ENCODE data around the gene PIGQ.

PIGQ gene

GRCh38 chr16:556474-557173, 13.1 kb upstream of the PIGQ start:
- DNase-seq = no peak

- DNase-seq = no peak
Measured at GRCh38 chr16:557463-558297, 12.1 kb upstream of the PIGQ start.

DNA sequence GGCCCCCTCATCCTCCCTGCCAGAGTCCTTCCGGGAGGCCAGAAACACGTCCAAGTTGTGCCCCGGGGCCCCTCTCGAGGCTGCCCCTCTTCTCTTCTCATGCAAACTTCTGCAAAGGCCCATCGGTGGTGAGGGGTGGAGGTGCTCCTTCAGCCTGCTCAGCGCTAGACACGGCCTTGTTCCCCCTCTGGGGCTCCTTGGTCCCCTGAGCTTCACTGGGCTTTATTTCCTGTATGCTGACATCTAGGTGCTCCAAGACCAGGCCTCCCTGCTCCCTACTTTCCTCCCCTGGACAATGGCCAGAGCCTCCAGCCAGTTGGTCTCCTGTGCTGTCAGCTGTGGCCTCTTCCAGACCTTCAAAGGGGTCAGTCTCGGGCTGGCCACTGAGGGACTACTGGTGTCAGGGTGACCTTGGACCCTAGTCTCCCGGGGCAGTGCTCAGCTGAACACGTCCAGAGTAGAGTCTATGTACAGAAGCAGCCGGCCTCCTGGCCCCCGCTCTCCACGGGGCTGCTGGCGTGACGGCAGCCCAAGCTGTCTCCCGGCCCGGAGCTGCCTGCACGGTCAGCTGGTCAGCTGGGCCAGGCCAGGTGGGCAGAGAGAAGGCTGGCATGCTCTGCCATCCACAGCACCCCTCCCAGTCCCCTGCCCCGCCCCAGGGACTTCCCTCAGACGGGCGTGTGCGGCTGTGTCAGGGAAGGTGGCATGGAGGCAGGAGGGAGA, 11.3 kb upstream of the PIGQ start:
- DNase-seq = no peak

GRCh38 chr16:559021-559380, 10.8 kb upstream of the PIGQ start:
- no peak for DNase-seq

DNA sequence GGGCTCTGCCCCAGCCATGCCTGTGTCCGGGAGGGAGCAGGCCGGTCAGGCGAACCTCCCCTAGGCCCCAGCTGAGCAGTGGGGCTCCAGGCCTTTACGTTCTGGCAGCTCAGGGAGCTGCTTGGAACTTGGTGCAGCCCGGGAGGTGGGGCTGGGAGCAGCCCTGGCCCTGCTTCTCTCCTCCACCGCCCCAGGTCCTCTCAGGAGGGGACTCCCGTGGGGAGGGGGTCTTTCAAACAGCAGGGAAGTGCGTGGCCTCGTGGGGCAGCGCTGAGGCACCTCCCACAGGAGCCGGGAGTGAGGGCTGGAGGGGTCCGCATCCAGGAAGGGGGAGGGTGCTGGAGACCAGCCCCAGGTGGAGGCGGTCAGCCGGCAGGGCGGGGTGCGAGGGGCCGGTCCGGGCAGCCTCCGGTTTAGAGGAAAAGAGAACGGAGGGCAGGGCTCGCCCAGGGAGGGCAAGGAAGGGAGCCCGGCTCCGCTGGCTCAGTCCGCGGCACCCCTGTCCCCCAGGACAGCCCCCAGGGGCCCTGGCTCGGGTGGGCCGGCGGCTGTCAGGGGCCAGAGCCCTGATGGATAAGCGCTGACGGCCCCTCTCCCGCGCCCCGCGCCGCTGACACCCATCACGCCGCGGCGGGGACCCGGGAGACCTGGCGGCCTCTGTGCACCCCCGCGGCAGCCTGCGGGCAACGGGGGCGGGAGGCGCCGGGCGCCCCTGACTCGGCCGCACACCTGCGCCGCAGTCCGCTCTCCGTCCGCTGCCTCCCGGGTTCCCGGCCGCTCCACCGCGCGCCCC, 10.2 kb upstream of the PIGQ start:
- DNase-seq = no peak

- no peak for DNase-seq
Measured at GRCh38 chr16:560204-560700, 9.5 kb upstream of the PIGQ start, which contains the start of gene PRR35. Gene PRR35, plus strand, starts transcription at chr16:560394. Its CDS starts 2,901 bp downstream, at chr16:563295.

GRCh38 chr16:560701-561412, 8.9 kb upstream of the PIGQ start:
- DNase-seq = no peak

DNA sequence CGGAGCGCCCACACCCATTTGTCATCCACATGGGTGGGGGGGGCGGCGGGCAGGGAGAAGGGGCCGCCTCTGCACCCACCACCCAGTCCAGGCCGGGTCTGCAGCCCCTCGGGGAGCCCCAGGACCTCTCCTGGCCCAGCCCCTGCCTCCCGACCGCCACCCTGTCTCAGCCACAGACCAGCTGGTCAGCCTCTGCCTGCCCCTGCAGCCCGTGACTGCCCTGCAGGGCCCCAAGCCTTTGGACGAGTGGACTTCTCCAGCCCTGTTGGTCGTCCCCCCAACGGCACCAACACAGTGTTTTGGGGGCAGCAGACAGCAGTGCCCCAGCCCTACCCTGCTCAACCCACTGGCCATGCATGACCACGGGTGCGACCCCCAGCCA, 8.4 kb upstream of the PIGQ start:
- DNase-seq = no peak

DNA sequence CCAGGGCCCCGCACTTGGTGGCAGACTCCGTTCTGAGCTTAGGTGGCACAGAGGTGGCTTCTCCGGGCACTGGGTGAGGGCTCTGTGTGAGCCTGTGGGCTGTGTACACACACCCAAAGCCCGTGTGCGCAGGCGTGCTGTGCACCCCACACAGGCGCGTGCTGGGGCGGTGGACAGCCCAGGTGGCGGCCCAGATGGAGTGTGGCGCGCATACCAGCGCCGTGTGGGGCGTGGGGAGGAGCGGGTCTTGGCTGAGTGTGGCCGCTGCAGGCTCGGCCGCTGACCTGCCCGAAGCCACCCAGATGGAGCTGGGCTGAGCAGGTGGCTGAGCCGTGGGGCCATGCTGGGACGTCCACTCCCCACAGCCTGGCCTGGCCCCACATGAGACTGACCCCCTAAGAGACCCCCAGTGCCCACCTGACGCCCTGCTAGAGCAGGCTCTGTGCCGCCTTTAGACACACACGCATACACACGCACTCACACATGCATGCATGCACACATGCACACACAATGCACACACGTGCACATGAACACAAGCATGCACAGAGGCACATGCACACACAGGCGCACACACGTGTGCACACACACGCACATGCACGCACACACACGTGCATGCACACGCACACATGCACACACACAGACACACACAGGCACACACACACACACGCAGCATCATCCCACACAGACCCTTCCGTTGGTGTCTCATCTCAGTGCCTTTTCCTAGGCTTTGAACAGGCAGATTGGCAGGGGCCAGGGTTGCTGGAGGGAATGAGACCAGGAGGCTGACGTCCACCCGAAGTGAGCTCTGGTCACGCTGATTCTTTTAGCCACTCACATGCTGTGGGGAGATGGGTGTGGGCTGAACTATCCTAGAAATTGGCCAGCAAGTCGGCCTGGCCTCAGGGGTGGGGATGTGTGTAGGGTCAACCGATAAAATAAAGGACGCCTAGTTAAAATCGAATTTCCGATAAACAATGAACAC, 7.5 kb upstream of the PIGQ start:
- DNase-seq = no peak

DNA sequence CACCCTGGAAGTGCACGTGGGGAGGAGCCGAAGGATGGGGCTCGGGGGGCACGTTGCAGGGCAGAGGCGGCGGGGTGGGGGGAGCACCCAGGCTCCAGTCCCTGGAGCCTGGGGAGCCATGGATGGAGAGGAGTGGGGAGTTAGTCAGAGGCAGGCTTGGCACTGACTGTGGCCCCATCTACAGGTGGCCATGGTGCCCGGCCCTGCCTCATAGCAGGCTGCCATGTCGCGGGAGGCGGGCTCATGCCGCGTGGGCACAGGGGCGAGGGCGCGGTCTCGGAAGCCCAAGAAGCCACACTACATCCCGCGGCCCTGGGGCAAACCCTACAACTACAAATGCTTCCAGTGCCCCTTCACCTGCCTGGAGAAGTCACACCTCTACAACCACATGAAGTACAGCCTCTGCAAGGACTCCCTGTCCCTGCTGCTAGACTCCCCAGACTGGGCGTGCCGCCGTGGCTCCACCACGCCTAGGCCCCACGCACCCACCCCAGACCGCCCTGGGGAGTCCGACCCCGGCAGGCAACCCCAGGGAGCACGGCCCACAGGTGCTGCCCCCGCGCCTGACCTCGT, 6.6 kb upstream of the PIGQ start:
- no peak for DNase-seq

- DNase-seq = no peak
Measured at GRCh38 chr16:564690-565418, 4.9 kb upstream of the PIGQ start.

- DNase-seq = no peak
Measured at GRCh38 chr16:565419-566330, 4.1 kb upstream of the PIGQ start.

DNA sequence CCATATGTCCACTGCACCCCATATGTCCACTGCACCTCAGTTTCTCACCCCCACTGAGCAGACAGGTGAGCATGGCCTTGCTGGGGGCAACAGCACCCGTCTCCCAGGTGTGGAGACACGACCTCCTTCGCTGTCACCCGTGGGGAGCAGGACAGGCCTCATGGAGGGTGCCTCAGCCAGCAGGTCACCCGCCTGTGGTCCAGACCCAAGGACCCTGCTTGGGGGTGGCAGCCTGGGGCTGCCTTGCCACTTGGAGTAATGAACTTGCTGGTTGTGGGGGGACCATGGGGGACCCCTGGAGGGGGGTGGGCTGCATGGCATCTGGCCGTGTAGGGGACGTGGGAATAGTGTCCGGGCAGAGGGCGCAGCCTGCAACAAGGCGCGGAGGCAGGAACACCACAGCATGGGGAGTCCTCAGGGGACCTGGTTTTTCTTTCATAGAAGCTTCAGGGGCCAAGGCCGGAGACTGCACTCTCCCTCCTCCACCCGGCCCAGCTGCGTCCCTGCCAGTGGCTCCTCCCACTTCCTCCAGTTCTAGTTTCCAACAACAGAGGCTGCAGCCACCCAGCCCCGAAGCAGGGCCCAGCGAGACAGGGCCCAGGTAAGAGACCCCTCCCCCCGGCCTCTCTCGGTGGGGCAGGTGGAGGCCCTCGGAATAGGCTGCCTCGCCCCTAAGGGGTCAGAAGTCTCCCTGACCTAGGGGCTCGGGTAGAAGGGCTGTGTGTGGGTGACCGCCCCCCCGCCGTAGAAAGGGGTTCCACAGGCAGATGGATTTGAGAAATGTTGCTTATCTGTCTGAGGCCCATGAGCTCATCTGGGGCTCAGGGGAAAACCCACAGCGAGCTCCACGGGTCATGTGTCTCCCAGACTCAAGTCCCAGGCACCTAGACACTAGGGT, 3.0 kb upstream of the PIGQ start, which contains the start of gene NHLRC4:
TSS of gene NHLRC4 (plus strand) at position 531 of the 898 bp plus-strand sequence. CDS start 1,043 bp downstream, outside the sequence.
- DNase-seq = peak; percentile 76

- no peak for DNase-seq
Measured at GRCh38 chr16:567373-568256, 2.2 kb upstream of the PIGQ start.

- DNase-seq = no peak
Measured at GRCh38 chr16:568401-569258, 1.1 kb upstream of the PIGQ start.

Data from activated CD8-positive, alpha-beta memory T cell treated with anti-CD3 and anti-CD28 coated beads, Interleukin-2, amount 50 U/mL, for 48 hours (primary cell).